ENCODE results near the gene ITGB6.
"Not testable (repeated sequence)": the region's sequence is repeated elsewhere in the genome, so short reads cannot be mapped to it uniquely, and the experiment has no call there.

The ITGB6 gene

GRCh38 chr2:160139350-160139749 is 60.7 kb downstream of the ITGB6 start:
- no peak for DNase-seq

GRCh38 chr2:160138406-160138805 is 61.7 kb downstream of the ITGB6 start:
- no peak for DNase-seq

GRCh38 chr2:160137464-160137863 is 62.6 kb downstream of the ITGB6 start:
- DNase-seq, result no peak

- no peak for DNase-seq
Measured at GRCh38 chr2:160132761-160133160, 67.3 kb downstream of the ITGB6 start.

- no peak for DNase-seq
Measured at GRCh38 chr2:160126756-160127155, 73.3 kb downstream of the ITGB6 start.

GRCh38 chr2:160126315-160126714 is 73.8 kb downstream of the ITGB6 start:
- no peak for DNase-seq

- DNase-seq, result no peak
Measured at GRCh38 chr2:160125828-160126227, 74.2 kb downstream of the ITGB6 start.

- no peak for DNase-seq
Measured at GRCh38 chr2:160125366-160125765, 74.7 kb downstream of the ITGB6 start.

- no peak for DNase-seq
Measured at GRCh38 chr2:160124571-160124970, 75.5 kb downstream of the ITGB6 start.

- DNase-seq, result not testable (repeated sequence)
Measured at GRCh38 chr2:160114721-160115120, 85.4 kb downstream of the ITGB6 start.

GRCh38 chr2:160114020-160114419 is 86.1 kb downstream of the ITGB6 start:
- no peak for DNase-seq

GRCh38 chr2:160111951-160112798 is 87.9 kb downstream of the ITGB6 start:
- DNase-seq, result no peak

GRCh38 chr2:160110674-160111239 is 89.3 kb downstream of the ITGB6 start:
- DNase-seq, result no peak

- DNase-seq, result peak; percentile 58
Measured at GRCh38 chr2:160109939-160110673, 90.0 kb downstream of the ITGB6 start.

GRCh38 chr2:160109243-160109642 is 90.8 kb downstream of the ITGB6 start:
- DNase-seq, result no peak

- no peak for DNase-seq
Measured at GRCh38 chr2:160108646-160109045, 91.4 kb downstream of the ITGB6 start.

GRCh38 chr2:160105366-160105765 is 94.7 kb downstream of the ITGB6 start:
- DNase-seq, result no peak

GRCh38 chr2:160104115-160104514 is 96.0 kb downstream of the ITGB6 start:
- DNase-seq, result no peak

GRCh38 chr2:160097326-160097725 is 102.7 kb downstream of the ITGB6 start:
- no peak for DNase-seq

GRCh38 chr2:160096409-160096808 is 103.7 kb downstream of the ITGB6 start:
- DNase-seq, result no peak

GRCh38 chr2:160092445-160092844 is 107.6 kb downstream of the ITGB6 start:
- DNase-seq, result no peak

GRCh38 chr2:160091381-160091780 is 108.7 kb downstream of the ITGB6 start:
- DNase-seq, result no peak

GRCh38 chr2:160087854-160088745 is 112.0 kb downstream of the ITGB6 start:
- DNase-seq, result no peak
